ENCODE measurements around the gene AFAP1.

AFAP1 gene

GRCh38 chr4:7780751-7781348 lies 158.8 kb downstream of the AFAP1 start:
- FAIRE-seq: peak; percentile 98

DNA sequence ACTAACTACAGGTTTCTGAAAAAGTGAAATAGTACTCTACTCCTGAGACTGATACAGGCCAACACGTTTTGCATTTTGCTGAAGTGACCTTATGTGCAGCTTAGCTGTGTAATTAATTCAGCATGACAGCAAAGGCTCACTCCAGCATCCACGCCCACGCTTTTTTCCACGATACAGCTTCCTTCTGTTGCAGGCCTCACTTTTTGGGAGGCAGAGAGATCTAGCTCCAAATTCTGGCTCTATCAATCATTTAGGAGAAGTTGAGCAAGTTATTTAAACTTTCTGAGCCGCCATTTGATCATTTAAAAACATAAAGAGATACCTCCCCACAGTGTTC lies 160.3 kb downstream of the AFAP1 start:
- no peak for FAIRE-seq

- FAIRE-seq: no peak
These were observed 160.9 kb downstream of the AFAP1 start for GRCh38 chr4:7778510-7779431.

DNA sequence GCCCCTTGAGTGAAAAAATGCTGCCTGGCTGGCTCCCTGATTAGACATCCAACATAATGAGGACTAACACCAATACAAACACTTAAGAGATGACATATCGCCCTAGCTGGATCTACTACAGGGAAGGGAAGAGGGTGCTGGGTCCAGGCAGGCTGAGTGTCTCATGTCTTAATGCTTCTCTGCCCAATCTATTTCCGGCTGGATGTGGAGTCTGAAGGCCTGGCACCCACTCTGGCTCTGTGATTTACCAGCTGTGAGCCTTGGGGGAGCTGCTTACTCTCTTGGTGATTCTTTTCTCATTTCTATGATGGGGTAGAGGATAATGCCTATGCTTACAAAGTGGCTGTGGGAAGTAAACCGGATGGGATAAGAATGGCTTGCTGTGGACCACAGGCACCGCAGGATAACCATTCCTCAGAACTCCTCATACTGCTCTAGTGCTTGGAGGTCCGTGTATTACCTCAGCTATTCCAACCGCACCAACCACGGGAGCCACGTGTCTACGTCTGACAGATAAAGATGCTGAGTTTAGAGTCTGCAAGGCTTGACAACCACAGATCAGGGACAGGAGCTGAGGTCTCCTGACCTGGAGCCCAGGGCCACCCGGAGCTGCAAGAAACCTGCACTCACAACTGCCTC lies 161.7 kb downstream of the AFAP1 start:
- FAIRE-seq: no peak

- FAIRE-seq: no peak
These were observed 162.5 kb downstream of the AFAP1 start for GRCh38 chr4:7777017-7777710.

GRCh38 chr4:7775396-7775795 lies 164.3 kb downstream of the AFAP1 start:
- FAIRE-seq: no peak

DNA sequence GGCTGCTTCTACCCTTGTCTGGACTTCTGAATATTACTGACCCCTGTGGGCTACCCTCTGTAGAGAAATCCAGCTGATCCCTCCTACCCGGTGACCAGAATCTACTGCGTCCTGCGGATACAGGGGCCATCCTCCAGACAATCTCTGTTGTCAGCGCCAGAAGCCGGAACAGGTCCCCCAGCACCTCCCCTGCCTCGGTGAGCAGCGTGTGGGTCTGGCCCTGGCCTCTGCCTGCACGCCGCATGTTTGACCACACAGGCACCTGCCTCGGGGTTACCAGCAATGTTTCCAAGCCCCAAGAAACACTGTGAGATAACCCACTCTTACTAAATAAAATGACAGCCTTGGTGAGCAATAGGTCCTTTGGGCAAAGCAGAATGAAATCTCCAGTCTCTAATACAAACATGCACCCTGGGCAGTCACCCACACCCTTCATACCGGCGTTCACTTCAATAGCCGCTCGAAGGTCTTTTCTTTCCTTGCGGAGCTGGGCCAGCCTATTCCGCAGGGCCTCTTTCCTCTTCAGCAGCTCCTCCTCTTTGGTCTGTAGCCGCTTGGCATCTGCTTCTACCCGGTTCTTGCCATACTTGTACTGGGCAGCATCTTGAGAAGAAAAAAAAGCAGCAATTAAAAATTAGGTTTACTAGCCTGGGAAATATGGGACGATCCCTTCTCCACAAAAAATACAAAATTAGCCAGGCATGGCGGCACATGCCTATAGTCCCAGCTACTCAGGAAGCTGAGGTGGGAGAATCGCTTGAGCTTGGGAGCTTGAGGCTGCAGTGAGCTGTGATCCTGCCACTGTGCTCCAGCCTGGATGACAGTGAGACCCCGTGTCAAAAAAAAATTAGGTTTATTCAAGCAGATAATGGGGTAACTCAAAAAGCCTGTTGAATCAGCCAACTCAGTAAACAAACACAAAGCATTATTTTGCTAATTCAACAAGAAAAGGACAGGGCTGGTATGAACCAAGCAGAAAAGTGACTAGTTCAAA lies 165.1 kb downstream of the AFAP1 start:
- no peak for FAIRE-seq

- no peak for FAIRE-seq
These were observed 166.1 kb downstream of the AFAP1 start for GRCh38 chr4:7773401-7774180.

DNA sequence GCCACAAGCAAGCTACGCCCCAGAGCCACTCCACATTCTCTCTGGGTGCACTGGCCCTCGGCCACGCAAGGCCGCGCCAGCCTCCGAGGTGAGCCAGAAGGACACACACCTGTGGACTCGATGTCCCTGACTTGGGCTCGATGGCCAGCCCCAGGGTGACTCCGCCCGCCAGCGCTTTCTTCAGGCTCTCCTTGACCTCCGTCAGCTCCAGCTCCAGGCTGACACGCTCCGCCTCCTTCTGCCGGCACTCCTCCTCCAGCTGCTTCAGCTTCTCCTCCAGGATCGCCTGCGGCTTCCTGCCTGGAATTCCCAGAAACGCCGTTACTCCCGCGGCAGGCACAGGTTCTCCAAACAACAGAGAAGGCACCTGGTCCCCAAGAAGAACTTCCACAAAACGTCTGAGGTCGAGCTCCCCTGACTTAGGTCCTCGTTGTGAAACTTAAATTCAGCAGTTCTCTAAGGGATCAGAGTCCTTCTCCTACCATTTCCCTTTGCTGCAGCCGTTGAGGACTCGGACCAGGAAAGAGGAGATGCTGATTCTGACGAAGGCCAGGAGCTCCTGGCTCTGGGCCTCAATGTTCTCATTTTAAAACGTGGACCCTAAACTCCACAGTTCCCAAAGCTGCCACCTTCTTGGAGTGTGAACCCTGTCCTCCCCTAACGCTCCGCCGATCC lies 166.8 kb downstream of the AFAP1 start:
- FAIRE-seq: no peak

DNA sequence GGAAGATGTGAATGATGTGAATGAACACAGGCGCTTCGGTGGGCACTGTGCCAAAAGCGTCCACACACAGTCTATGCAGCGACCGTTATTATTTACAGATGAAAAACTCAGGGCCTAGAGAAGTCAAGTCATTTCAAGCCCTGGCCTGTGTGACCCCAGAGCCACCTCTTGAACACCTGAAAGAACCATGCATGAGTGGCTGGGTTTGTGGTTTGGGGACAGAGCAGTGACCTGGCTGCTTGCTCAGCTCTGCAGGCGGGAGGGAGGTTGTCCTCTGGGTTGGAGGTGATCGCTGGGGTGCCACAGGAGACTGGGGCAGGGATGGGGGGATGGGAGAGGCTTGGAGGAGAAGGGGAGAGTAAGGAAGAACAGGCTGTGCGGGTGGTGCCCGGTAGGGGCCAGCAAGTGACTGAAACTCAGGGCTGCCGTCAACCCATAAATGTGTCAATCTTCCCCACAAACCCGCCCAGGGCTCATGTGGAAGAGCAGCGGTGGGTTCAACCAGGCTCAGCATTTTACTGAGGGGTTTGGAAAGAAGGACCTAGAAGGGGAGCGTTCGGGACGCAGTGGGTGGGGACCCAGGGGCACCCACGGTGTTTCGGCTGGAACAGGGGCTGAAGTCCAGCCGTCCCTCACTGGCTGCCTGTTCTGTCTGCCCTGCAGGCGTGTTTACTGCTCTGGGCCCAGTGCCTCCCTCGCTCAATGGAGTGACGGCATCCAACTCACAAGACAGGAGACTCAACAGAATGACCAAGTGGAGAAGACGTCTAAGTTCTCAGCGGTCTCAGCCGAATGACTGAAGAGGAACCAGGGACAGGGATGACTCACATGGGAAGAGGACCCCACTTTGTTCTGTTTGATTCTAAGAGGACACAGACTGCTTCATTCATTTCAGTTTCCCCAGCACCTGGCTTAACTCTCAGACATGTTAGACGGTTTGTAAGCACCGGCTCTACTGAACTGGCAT lies 167.8 kb downstream of the AFAP1 start:
- FAIRE-seq: no peak

DNA sequence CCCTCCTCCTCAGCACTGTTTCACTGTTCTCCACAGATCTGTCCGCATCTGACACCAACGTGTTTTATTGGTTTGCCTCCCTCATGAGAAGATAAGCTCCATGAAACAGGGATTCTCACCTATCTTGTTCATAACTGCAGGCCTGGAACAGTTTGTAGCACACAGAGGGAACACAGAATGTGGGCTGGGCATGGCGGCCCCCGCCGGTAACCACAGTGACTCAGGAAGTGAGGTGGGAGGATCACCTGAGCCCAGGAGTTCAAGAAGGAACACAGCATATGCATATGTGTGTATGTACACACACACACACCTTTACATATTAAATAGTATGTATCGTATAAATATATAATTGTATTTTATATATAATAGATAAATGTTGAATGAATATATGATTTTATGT lies 168.6 kb downstream of the AFAP1 start:
- FAIRE-seq: no peak

GRCh38 chr4:7770224-7771050 lies 169.2 kb downstream of the AFAP1 start:
- no peak for FAIRE-seq

- no peak for FAIRE-seq
These were observed 170.1 kb downstream of the AFAP1 start for GRCh38 chr4:7769396-7770223.

DNA sequence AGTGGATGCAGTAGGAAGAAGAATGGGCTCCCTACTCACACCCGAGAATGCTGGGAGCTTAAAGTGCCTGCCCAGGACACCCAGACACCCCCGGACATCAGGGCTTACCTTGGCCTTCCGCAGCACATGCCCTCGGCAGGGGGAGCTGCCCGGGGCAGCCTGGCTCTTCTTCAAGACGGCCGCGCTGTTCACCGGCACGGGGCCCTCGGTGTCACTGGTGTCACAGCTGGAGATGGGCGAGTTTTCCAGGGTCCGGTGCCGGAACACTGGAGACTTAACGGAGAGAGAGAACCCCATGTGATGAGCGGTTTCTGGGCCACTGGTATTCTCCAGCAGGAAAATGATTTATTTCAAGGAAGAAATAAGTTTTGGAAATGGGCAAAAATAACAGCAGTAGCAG lies 170.9 kb downstream of the AFAP1 start:
- no peak for FAIRE-seq

DNA sequence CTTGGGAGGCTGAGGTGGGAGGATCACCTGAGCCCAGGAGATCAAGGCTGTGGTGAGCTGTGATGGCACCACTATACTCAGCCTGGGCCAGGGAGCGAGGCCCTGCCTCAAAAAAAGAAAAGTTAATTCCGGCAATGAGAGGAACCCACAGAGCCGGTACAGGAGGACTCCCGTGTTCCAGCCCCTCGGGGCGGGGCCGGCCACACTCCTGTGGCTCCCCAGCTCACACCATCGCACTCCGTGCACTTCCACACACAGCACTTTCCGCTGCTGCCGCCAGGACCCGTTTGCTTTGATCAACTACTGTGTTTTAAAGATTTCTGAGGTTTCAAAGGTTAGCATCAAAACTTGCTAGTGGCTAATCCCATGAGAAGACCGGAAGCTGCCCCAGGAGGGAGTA lies 171.7 kb downstream of the AFAP1 start:
- no peak for FAIRE-seq

- no peak for FAIRE-seq
These were observed 172.1 kb downstream of the AFAP1 start for GRCh38 chr4:7767526-7767925.

DNA sequence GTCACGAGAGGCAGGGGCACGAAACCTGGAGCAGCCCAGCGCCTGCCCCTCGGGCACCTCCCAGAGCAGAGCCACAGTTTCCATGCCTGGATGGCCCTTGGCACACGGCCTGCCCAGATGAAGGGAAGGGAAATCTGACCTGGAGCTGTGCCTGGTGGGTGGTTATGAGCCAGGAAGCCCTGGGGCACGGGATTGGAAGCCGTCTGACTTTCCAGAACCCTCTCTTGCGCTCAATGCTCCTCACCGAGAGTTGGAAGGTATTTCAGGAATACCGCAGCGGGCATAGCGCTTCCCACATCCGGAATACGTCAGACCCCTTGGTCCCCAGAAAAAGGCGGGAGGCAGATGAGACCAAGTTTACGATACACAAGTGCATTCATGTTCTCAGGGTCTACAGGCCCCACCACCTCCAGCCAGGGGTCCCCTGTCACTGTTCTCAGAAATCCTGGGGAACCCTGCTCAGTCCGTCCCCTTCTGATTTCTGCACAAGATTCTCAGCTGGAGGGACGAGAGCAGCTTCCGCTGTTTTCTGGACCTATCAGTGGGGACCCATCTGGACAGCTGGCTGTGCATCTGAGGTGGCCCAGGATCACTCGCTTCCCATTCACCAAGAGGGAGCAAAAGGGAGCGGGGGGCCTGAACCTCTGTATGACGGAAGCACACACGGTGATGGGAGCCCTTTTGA lies 172.9 kb downstream of the AFAP1 start:
- FAIRE-seq: no peak

All from endometrium (tissue), 2 donors.